AG09309 (cell line): ENCODE measurements around the gene CATSPERZ.
"Not testable (repeated sequence)": the region's sequence is repeated elsewhere in the genome, so short reads cannot be mapped to it uniquely, and the experiment has no call there.

Source experiments
- DNase-seq: peaks from one replicate; pipeline ENCODE4 v3.0.0-alpha.2; 2010; ENCODE audit warnings: low read depth
- H3K4me3 ChIP-seq: 2 replicates; pipeline ENCODE4 v1.5.1; 2011; ENCODE audit warnings: mild to moderate bottlenecking, low read depth, low read length, moderate library complexity; ENCODE audit not compliant: control insufficient read depth
- TF ChIP-seq, protein P1 (sequence below): IDR thresholded peaks from 2 replicates; pipeline ENCODE4 v1.5.1; 2011; ENCODE audit warnings: mild to moderate bottlenecking, low read depth, low read length, inconsistent platforms; ENCODE audit not compliant: insufficient read depth, control insufficient read depth; ENCODE audit errors: missing control alignments

The CATSPERZ gene

DNA sequence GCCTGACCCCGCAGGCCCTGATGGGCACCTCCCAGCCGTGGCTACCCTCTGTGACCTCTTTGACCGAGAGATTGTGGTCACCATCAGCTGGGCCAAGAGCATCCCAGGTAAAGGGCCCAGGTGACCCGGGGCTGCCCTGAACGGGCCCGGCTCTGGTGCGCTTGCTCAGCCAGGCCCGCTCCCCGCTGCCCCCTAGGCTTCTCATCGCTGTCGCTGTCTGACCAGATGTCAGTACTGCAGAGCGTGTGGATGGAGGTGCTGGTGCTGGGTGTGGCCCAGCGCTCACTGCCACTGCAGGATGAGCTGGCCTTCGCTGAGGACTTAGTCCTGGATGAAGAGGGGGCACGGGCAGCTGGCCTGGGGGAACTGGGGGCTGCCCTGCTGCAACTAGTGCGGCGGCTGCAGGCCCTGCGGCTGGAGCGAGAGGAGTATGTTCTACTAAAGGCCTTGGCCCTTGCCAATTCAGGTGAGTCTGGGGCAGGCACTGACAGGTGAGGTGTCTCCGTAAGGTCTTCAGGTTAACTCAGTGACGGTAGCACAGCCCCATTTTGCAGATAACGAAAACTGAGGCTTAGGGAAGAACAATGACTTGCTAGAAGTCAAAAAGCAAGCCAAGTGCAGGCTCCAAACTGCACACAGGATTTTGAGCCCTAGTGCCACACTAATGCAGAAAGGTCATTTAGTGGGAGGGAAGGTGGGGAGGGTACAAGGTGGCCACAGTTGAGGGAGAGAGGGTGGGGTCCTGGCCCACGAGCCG is 14.8 kb downstream of the CATSPERZ start:
- no peak for DNase-seq
- no peak overlapping the region for H3K4me3 ChIP-seq
- TF ChIP-seq, protein P1, sequence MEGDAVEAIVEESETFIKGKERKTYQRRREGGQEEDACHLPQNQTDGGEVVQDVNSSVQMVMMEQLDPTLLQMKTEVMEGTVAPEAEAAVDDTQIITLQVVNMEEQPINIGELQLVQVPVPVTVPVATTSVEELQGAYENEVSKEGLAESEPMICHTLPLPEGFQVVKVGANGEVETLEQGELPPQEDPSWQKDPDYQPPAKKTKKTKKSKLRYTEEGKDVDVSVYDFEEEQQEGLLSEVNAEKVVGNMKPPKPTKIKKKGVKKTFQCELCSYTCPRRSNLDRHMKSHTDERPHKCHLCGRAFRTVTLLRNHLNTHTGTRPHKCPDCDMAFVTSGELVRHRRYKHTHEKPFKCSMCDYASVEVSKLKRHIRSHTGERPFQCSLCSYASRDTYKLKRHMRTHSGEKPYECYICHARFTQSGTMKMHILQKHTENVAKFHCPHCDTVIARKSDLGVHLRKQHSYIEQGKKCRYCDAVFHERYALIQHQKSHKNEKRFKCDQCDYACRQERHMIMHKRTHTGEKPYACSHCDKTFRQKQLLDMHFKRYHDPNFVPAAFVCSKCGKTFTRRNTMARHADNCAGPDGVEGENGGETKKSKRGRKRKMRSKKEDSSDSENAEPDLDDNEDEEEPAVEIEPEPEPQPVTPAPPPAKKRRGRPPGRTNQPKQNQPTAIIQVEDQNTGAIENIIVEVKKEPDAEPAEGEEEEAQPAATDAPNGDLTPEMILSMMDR: no peak

DNA sequence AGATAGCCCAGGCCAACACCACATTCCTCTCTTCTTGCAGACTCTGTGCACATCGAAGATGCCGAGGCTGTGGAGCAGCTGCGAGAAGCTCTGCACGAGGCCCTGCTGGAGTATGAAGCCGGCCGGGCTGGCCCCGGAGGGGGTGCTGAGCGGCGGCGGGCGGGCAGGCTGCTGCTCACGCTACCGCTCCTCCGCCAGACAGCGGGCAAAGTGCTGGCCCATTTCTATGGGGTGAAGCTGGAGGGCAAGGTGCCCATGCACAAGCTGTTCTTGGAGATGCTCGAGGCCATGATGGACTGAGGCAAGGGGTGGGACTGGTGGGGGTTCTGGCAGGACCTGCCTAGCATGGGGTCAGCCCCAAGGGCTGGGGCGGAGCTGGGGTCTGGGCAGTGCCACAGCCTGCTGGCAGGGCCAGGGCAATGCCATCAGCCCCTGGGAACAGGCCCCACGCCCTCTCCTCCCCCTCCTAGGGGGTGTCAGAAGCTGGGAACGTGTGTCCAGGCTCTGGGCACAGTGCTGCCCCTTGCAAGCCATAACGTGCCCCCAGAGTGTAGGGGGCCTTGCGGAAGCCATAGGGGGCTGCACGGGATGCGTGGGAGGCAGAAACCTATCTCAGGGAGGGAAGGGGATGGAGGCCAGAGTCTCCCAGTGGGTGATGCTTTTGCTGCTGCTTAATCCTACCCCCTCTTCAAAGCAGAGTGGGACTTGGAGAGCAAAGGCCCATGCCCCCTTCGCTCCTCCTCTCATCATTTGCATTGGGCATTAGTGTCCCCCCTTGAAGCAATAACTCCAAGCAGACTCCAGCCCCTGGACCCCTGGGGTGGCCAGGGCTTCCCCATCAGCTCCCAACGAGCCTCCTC is 15.7 kb downstream of the CATSPERZ start:
- not testable (repeated sequence) for DNase-seq, H3K4me3 ChIP-seq

DNA sequence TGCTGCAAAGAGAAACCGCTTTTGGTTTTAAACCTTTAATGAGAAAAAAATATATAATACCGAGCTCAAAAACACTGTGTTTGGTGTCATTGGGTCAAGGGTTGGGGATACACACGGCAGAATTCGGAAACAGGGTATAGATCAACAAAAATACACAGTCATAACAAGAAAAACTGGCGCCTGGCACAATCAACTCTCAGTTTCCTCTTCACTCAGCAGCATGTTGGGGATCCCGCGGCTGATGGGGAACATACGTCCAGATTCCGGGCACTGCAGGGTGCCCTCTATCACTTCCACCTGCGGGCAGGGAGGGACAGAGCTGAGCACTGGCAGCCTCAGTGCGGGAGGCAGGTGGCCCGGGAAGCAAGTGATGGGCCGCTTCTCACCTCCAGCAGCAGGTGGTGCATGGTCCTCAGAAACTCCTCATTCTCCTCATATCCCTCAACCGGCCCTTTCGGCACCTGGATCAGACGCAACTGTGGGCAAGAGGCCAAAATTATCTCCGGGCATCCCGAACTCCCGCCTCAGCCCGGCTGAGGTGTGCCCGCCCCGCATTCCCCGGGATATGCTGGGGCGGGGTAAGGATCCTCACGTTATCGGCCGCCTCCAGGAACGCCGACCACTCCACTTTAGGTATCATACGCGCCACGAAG is 16.6 kb downstream of the CATSPERZ start:
- H3K4me3 ChIP-seq: peak overlapping the region; percentile 62
- TF ChIP-seq, protein P1: no peak
- no peak for DNase-seq

DNA sequence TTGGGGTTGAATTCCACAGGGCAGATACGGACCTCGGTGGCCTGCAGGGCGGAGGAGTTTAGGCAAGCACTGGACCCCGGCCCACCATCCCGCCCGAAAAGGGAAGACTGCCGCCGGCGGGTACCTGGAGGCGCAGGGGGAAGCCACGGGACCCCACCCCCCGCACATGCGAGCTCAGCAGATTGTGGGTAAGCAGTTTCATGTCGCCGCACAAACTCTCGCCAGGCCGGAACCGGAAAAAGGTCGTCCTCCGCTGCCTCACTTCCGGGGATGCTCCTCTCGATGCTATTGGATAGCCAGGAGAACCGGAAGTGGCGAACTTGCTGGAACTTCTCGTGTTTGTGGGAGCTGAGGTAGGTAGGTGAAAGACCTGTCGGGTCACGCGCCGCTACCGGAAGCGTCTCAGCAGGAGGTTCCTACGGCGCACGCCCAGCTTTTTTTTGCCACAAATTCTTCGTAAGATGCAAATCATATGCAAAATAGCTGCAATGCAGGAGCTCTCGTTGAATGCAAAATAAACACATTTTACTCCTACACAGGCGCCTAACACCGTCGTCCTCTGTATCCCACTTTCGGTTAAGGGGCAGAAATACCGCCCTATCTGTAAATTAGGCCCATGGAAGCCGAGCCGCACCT is 17.3 kb downstream of the CATSPERZ start, which contains the start of gene TRMT112:
TRMT112 (minus strand) TSS at position 235 of the 636 bp plus-strand sequence; CDS start at position 202, 33 bp downstream.
- TF ChIP-seq, protein P1: no peak
- peak within 1 kb of the TSS; percentile 62 for H3K4me3 ChIP-seq
- peak; percentile 92 for DNase-seq

DNA sequence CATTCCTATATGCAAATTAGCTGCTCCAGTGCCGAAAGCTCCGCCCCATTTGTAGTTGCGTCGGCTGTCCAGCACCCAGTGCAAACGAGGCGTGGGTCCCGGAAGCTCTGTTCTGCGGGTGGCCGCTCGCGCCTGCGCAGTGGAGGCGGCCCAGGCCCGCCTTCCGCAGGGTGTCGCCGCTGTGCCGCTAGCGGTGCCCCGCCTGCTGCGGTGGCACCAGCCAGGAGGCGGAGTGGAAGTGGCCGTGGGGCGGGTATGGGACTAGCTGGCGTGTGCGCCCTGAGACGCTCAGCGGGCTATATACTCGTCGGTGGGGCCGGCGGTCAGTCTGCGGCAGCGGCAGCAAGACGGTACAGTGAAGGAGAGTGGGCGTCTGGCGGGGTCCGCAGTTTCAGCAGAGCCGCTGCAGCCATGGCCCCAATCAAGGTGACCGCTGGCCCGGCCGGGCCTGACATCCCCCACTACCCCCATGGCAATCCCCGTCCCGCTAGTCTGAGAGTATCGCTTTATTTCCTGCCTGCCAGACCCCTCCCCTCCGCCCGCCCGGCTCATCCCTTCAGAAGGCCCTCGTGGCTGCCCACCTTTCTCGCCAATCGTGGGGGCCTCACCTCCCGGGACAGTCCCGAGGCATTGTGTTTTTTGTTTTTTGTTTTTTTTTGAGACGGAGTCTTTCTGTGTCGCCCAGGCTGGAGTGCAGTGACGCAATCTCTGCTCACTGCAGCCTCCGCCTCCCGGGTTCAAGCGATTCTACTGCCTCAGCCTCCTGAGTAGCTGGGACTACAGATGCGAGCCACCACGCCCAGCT is 18.0 kb downstream of the CATSPERZ start, which contains the start of gene PRDX5:
PRDX5 (plus strand) TSS at position 161 of the 805 bp plus-strand sequence; CDS start at position 256, 95 bp downstream.
- TF ChIP-seq, protein P1: no peak
- peak; percentile 83 for DNase-seq
- peak within 1 kb of the TSS; percentile 62 for H3K4me3 ChIP-seq
